PFSK-1 (cell line): ENCODE results near the gene C9orf72.

Experiments
- POLR2AphosphoS5 ChIP-seq: IDR thresholded peaks from 2 replicates; pipeline ENCODE4 v1.6.1; 2012; ENCODE audit warnings: low read depth, mild to moderate bottlenecking, control low read depth, low read length, moderate library complexity
- REST ChIP-seq, 2 experiments: IDR thresholded peaks; 2 replicates each; pipeline versions ENCODE4 v1.6.1 to v1.8.0; 2011 to 2012; ENCODE audit warnings: low read depth in 2 of 2, low read length in 2 of 2, control low read depth in 1 of 2, inconsistent platforms in 1 of 2, mild to moderate bottlenecking in 1 of 2, moderate library complexity in 1 of 2; ENCODE audit not compliant: insufficient read depth in 1 of 2
- TAF1 ChIP-seq: IDR thresholded peaks from 2 replicates; pipeline ENCODE4 v1.6.1; 2012; ENCODE audit warnings: low read length, control low read depth, borderline replicate concordance; ENCODE audit not compliant: insufficient read depth

- TF ChIP-seq REST (IDR thresholded peaks at IDR 0.05; ENCODE audit: insufficient read depth in 1 of 2, low read depth in 2 of 2, low read length in 2 of 2) (no peak), POLR2AphosphoS5 (no peak), TAF1 (no peak)
Observed at GRCh38 chr9:27519466-27520465, 53.5 kb downstream of the C9orf72 start.
